ENCODE results near the gene RRP1B.

RRP1B gene

DNA sequence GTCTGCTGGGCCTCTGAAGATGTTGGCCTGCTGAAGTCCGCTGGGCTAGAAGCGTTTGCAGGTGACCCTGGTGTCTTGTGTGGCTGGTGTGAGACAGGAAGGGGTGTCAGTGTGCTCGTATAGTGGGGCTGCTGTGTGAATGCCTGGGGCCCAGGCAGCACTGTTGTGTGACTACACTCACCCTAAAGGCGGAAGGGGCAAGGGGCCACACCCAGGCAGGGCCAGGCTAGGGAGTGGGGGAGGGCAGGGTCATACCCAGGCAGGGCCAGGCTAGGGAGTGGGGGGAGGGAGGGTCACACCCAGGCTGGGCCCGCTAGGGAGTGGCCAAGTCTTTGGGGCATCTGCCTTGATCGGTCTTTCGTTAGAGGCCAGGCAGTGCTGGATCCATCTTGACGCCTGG, 84.6 kb downstream of the RRP1B start:
- no peak for DNase-seq (ENCODE audit: low spot score)

- DNase-seq (ENCODE audit: low spot score), result no peak
These were observed 85.4 kb downstream of the RRP1B start for GRCh38 chr21:43744725-43745124.

Data from HuH-7.5 (cell line).